Forelimb muscle (tissue), 1 donor: ENCODE measurements around the gene SYNE1. TPM values are rescaled to one million over a fixed set of nuclear protein-coding genes. Genes with fewer than 3 reads are reported as not detected.
"Not testable (repeated sequence)": the region's sequence is repeated elsewhere in the genome, so short reads cannot be mapped to it uniquely, and the experiment has no call there.

ENCODE experiments used
- DNase-seq: peaks from one replicate; pipeline ENCODE4 v3.0.0-alpha.2; 2013; ENCODE audit warnings: low read depth
- polyA plus RNA-seq: library from polyadenylated mRNA; unstranded; fragments of 120-200 nt; gene quantifications from one replicate; pipeline ENCODE4 v1.2.1, GENCODE V29; 2013; ENCODE audit not compliant: insufficient read length

The SYNE1 gene
- polyA plus RNA-seq, 1 donor, result 97.1 TPM

GRCh38 chr6:152614776-152615175, 22.4 kb downstream of the SYNE1 start:
- not testable (repeated sequence) for DNase-seq

GRCh38 chr6:152609125-152609670, 28.0 kb downstream of the SYNE1 start:
- no peak for DNase-seq

GRCh38 chr6:152605941-152606340, 31.2 kb downstream of the SYNE1 start:
- DNase-seq, result no peak

GRCh38 chr6:152605342-152605741, 31.8 kb downstream of the SYNE1 start:
- DNase-seq, result no peak

GRCh38 chr6:152603911-152604310, 33.3 kb downstream of the SYNE1 start:
- DNase-seq, result no peak

- DNase-seq, result no peak
These were observed 37.1 kb downstream of the SYNE1 start for GRCh38 chr6:152600022-152600421.

- no peak for DNase-seq
These were observed 38.1 kb downstream of the SYNE1 start for GRCh38 chr6:152598901-152599537.

GRCh38 chr6:152598421-152598820, 38.7 kb downstream of the SYNE1 start:
- DNase-seq, result no peak

GRCh38 chr6:152596726-152597125, 40.4 kb downstream of the SYNE1 start:
- no peak for DNase-seq

- no peak for DNase-seq
These were observed 41.7 kb downstream of the SYNE1 start for GRCh38 chr6:152595499-152595898.

- DNase-seq, result no peak
These were observed 42.5 kb downstream of the SYNE1 start for GRCh38 chr6:152594701-152595100.

- DNase-seq, result no peak
These were observed 48.7 kb downstream of the SYNE1 start for GRCh38 chr6:152588456-152588855.

- no peak for DNase-seq
These were observed 49.7 kb downstream of the SYNE1 start for GRCh38 chr6:152587473-152587872.

GRCh38 chr6:152585236-152585635, 51.9 kb downstream of the SYNE1 start:
- no peak for DNase-seq

GRCh38 chr6:152583888-152584287, 53.3 kb downstream of the SYNE1 start:
- no peak for DNase-seq

- no peak for DNase-seq
These were observed 60.6 kb downstream of the SYNE1 start for GRCh38 chr6:152576525-152576924.

- no peak for DNase-seq
These were observed 61.5 kb downstream of the SYNE1 start for GRCh38 chr6:152575621-152576150.

- no peak for DNase-seq
These were observed 62.0 kb downstream of the SYNE1 start for GRCh38 chr6:152575161-152575560.

GRCh38 chr6:152573762-152574161, 63.4 kb downstream of the SYNE1 start:
- DNase-seq, result no peak

GRCh38 chr6:152572338-152573088, 64.6 kb downstream of the SYNE1 start:
- DNase-seq, result no peak

GRCh38 chr6:152571943-152572337, 65.2 kb downstream of the SYNE1 start:
- DNase-seq, result no peak

GRCh38 chr6:152571089-152571488, 66.1 kb downstream of the SYNE1 start:
- no peak for DNase-seq
